ENCODE measurements around the gene MBL2.

Gene MBL2
- long read RNA-seq, donor 1: 0 reads
- long read RNA-seq, donor 2: 0 reads
- long read RNA-seq, donor 3: 0 reads
- long read RNA-seq, donor 4: 0 reads
- long read RNA-seq, donor 5: 0 reads
- long read RNA-seq, donor 6: 0 reads
- long read RNA-seq, donor 7: 0 reads
- long read RNA-seq, donor 8: 0 reads

- DNase-seq: no peak
These were observed at the start of gene MBL2 for GRCh38 chr10:52772623-52773022. Gene MBL2, minus strand, starts transcription at chr10:52772784. Its CDS starts 1,149 bp downstream, at chr10:52771635.

- DNase-seq: no peak
These were observed 47.7 kb upstream of the MBL2 start for GRCh38 chr10:52820309-52820708.

GRCh38 chr10:52818019-52818418, 45.4 kb upstream of the MBL2 start:
- peak; percentile 7 for DNase-seq

GRCh38 chr10:52814506-52814905, 41.9 kb upstream of the MBL2 start:
- DNase-seq: no peak

- no peak for DNase-seq
These were observed 39.2 kb upstream of the MBL2 start for GRCh38 chr10:52811776-52812175.

GRCh38 chr10:52810761-52811160, 38.2 kb upstream of the MBL2 start:
- DNase-seq: no peak

- no peak for DNase-seq
These were observed 35.2 kb upstream of the MBL2 start for GRCh38 chr10:52807803-52808202.

- no peak for DNase-seq
These were observed 33.1 kb upstream of the MBL2 start for GRCh38 chr10:52805414-52806285.

- DNase-seq: no peak
These were observed 29.4 kb upstream of the MBL2 start for GRCh38 chr10:52801947-52802346.

GRCh38 chr10:52786098-52786497, 13.5 kb upstream of the MBL2 start:
- DNase-seq: no peak

GRCh38 chr10:52785418-52785817, 12.8 kb upstream of the MBL2 start:
- DNase-seq: no peak

GRCh38 chr10:52783726-52784125, 11.1 kb upstream of the MBL2 start:
- DNase-seq: no peak

GRCh38 chr10:52782554-52782953, 10.0 kb upstream of the MBL2 start:
- no peak for DNase-seq

- DNase-seq: no peak
These were observed 8.0 kb upstream of the MBL2 start for GRCh38 chr10:52780391-52781155.

GRCh38 chr10:52779541-52780390, 7.2 kb upstream of the MBL2 start:
- DNase-seq: peak; percentile 41

- DNase-seq: peak; percentile 58
These were observed 6.2 kb upstream of the MBL2 start for GRCh38 chr10:52778511-52779392.

- no peak for DNase-seq
These were observed 4.8 kb upstream of the MBL2 start for GRCh38 chr10:52777414-52777813.

GRCh38 chr10:52776471-52776903, 3.9 kb upstream of the MBL2 start:
- DNase-seq: no peak

- DNase-seq: no peak
These were observed 2.6 kb upstream of the MBL2 start for GRCh38 chr10:52775132-52775647.

- DNase-seq: no peak
These were observed 2.1 kb upstream of the MBL2 start for GRCh38 chr10:52774600-52775106.

GRCh38 chr10:52774182-52774581, 1.6 kb upstream of the MBL2 start:
- no peak for DNase-seq

Measured in right kidney (tissue), 9 donors.